Astrocyte of the cerebellum (primary cell): ENCODE data around the gene NECTIN2.

ENCODE experiments used
- DNase-seq: peaks from one replicate; pipeline ENCODE4 v3.0.0-alpha.2; 2011; ENCODE audit warnings: low read depth
- H3K4me3 ChIP-seq: 2 replicates; pipeline ENCODE4 v1.5.1; 2011; ENCODE audit warnings: mild to moderate bottlenecking, low read depth, low read length, moderate library complexity
- CTCF ChIP-seq: IDR thresholded peaks from 2 replicates; pipeline ENCODE4 v1.5.1; 2012; ENCODE audit warnings: low read length, low read depth, moderate library complexity, mild to moderate bottlenecking; ENCODE audit errors: missing control alignments
- in situ Hi-C: cut with HindIII; loops from 2 replicates; pipeline ENCODE4 v1.10.0; 2017; ENCODE audit warnings: low sequenced_read_pairs

NECTIN2 gene

GRCh38 chr19:44817725-44818465, 28.2 kb upstream of the NECTIN2 start:
- H3K4me3 ChIP-seq, result no peak overlapping the region
- in situ Hi-C loops, result no loop called here
- no peak for DNase-seq
- no peak for TF ChIP-seq CTCF

GRCh38 chr19:44818466-44819031, 27.5 kb upstream of the NECTIN2 start:
- no peak for DNase-seq
- in situ Hi-C loops, result no loop called here
- TF ChIP-seq CTCF, result no peak
- H3K4me3 ChIP-seq, result no peak overlapping the region

GRCh38 chr19:44819246-44819832, 26.8 kb upstream of the NECTIN2 start:
- in situ Hi-C loops, result no loop called here
- no peak for TF ChIP-seq CTCF
- H3K4me3 ChIP-seq, result no peak overlapping the region
- no peak for DNase-seq

GRCh38 chr19:44820648-44821609, 25.2 kb upstream of the NECTIN2 start:
- H3K4me3 ChIP-seq, result no peak overlapping the region
- DNase-seq, result no peak
- in situ Hi-C loops, result no loop called here
- no peak for TF ChIP-seq CTCF

GRCh38 chr19:44822177-44822576, 23.9 kb upstream of the NECTIN2 start:
- no peak for TF ChIP-seq CTCF
- in situ Hi-C loops, result no loop called here
- no peak overlapping the region for H3K4me3 ChIP-seq
- no peak for DNase-seq
